KOPT-K1 (cell line): ENCODE measurements around the gene ERVH48-1.
"Not testable (repeated sequence)": the region's sequence is repeated elsewhere in the genome, so short reads cannot be mapped to it uniquely, and the experiment has no call there.

ENCODE experiments used
- H3K27ac ChIP-seq: fragments of 200-600 bp; sonication (generic); 2 replicates; pipeline ENCODE4 v1.5.1; 2016; ENCODE audit warnings: antibody characterized with exemption, mild to moderate bottlenecking, low read depth, low read length; ENCODE audit not compliant: poor library complexity, severe bottlenecking
- H3K36me3 ChIP-seq: fragments of 200-600 bp; sonication (generic); 2 replicates; pipeline ENCODE4 v1.5.1; 2017; ENCODE audit warnings: antibody characterized with exemption, mild to moderate bottlenecking, low read length, moderate library complexity; ENCODE audit not compliant: insufficient read depth
- H3K9me3 ChIP-seq: fragments of 200-600 bp; sonication (generic); 2 replicates; pipeline ENCODE4 v1.5.1; 2017; ENCODE audit warnings: antibody characterized with exemption, low read length, mild to moderate bottlenecking; ENCODE audit not compliant: insufficient read depth, poor library complexity, severe bottlenecking

The ERVH48-1 gene

DNA sequence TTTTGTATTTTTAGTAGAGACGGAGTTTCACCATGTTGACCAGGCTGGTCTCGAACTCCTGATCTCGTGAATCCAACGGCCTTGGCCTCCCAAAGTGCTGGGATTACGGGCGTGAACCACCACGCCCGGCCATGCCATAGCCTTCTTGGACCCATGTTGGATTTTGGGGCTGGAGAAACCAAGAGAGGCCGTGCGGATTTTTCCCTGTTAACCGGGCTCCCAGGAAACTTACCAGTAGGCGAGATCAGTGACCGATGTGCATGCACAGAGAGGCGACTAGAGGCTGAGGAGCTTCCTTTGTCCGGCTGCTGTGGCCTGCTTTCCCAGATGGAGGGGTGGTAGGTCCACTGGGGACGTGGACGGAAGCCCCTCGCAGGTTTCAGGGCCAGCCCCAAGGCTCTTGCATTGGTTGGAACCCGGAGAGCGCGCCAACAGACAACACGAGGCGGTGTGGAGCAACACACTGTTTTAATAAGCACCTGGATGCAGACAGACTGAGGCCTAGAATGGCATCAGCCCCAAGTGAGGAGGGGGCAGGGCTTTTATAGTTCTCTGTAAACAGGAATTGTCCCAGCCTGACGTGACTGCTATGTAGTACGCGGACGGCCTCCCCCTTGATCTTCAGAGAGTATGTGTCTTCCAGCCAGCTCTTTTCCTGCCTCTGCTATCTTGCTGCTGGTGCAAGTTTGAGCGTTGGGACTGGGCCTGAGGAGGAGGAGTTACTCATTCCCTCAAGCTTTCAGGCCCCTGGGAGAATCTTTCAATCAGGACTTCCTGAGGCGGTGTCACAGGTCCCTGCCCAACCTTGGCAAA, at the start of gene ERVH48-1:
ERVH48-1 (minus strand) TSS at position 517 of the 813 bp plus-strand sequence. CDS start 6,624 bp downstream, outside the sequence.
- H3K27ac ChIP-seq, result peak within 1 kb of the TSS; percentile 87
- H3K36me3 ChIP-seq, result peaks cover 2% of the 10 kb centered on the region; the same call in 1 of the 2 replicates

DNA sequence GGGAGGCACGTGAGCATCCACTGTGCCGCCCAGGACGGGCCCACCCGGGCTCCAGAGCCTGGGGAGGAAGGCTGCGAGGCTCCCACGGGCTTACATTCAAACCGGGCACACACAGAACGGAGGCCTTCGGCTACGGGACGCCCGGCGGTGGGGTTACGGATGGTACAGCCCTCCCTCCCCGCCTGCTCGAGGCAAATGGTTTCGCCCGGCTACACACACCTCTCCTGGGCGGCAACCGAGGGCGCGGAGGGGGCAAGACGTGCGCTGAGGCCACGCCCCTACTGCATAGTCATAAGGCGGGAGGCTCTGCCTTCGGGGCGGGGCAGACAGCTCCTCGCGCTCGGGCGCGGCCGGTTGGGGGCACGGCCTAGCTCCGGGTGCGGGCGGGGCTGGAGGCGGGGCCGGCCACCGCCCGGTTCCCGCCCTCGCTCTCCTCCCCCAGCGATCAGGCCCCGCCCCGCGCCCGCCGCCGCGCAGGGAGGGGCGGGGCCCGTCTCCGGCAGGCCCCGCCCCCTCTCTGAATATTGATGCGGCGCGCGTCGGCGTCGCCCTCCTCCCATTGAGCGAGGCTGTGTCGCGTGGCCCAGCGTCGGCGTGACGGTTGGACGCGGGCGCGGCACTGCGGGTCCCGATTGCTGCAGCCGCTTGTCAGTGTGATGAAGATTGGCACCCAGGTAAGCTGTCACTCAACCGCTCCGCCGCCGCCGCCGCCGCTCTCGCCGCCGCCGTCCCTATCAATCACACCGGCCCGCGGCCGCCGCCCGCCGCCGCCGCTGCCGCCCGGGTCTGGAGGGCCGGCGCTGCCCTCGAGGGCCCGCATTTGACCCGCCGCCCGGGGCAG, 48.8 kb upstream of the ERVH48-1 start, which contains the start of gene PKNOX1:
PKNOX1 (plus strand) TSS at position 572 of the 841 bp plus-strand sequence. CDS start 29,820 bp downstream, outside the sequence.
- H3K9me3 ChIP-seq, result no peaks in the 10 kb centered on the region
- peaks cover 15% of the 10 kb centered on the region; the same call in 1 of the 2 replicates for H3K36me3 ChIP-seq
- H3K27ac ChIP-seq, result peak within 1 kb of the TSS; percentile 94

More for the DNA sequence above, at the start of gene ERVH48-1:
- H3K9me3 ChIP-seq, result no peaks in the 10 kb centered on the region

DNA sequence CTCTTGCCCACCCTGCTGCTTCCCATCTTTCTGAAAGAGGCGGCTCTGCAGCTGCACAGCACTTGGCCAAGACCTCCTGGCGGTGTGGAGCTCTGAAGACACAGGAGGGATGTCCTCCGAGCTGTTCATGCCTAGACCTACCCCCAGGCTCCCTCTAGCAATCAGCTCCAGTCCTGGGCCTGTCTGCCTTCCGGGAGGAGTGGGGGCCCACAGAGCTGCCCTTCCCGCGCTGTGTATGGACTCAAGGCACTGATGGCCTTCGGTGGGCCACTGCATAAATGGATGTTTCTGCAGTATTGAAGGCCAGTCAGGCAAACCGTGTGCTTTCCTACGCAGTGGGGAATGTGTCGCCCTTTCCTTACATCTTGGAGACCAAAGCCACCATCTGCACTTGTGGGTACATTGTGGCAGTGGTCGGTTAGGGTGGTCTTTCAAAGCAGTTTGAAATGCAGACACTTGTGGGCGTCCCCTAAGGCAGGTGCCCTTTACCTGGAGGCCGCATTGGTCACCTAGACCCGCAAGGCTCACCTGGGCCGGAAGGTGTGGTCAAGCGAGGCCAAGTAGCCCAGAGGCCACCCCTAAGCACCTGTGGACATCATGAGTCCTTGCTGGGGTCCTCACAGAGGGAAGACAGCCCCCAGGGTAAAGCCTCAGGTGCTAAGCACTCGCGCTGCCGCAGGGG, 48.0 kb upstream of the ERVH48-1 start:
- peak overlapping the region; percentile 90 for H3K27ac ChIP-seq
- no peaks in the 10 kb centered on the region for H3K9me3 ChIP-seq
- H3K36me3 ChIP-seq, result peaks cover 7% of the 10 kb centered on the region; the same call in 1 of the 2 replicates

DNA sequence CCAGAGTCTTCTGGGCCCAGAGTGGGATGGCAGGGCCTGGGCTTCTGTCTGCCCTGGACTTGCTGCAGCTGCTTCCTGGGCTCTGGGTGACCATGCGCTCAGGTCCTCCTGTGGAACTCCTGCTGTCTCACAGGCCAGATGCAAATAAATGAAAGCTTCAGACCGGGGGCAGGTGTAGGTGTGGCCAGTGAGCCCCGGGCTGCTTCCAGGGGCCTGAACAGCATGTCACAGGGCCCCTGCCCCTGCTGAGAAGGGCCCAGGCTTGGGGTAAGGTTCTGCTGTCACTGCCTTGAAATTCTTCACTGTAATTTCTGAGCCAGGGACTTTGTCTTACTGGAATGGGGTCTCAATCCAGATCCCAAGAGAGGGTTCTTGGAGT, 46.5 kb upstream of the ERVH48-1 start:
- H3K9me3 ChIP-seq, result no peaks in the 10 kb centered on the region
- no peak overlapping the region for H3K27ac ChIP-seq
- H3K36me3 ChIP-seq, result 0 out of 2 replicates have a peak, but pooled peaks cover 3% of the 10 kb centered on the region

DNA sequence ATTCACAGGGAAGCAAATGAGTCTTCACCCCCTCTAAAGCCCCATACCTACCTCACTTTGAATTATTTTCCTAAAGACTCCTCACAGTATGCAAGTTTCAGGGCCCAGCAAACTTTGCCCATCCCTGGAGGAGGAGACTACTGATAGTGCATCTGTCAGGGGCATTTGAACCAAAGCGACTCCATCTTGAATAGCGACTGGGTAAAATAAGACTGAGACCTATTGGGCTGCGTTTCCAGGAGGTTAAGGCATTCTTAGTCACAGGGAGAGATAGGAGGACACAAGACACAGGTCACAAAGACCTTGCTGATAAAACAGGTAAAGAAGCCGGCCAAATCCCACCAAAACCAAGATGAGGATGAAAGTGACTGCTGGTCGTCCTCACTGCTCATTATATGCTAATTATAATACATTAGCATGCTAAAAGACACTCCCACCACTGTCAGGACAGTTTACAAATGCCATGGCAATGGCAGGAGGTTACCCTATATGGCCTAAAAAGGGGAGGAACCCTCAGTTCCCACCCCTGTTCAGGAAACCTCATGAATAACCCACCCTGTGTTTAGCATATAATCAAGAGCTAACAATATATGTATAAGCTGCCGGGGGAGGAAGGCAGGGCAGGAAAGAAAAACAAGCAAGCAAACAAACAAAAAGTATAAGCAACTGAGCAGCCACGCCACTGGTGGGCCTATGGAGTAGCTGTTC, 45.7 kb upstream of the ERVH48-1 start:
- Histone ChIP-seq H3K9me3 (no peaks in the 10 kb centered on the region), H3K27ac (no peak overlapping the region), H3K36me3 (no peaks in the 10 kb centered on the region)

DNA sequence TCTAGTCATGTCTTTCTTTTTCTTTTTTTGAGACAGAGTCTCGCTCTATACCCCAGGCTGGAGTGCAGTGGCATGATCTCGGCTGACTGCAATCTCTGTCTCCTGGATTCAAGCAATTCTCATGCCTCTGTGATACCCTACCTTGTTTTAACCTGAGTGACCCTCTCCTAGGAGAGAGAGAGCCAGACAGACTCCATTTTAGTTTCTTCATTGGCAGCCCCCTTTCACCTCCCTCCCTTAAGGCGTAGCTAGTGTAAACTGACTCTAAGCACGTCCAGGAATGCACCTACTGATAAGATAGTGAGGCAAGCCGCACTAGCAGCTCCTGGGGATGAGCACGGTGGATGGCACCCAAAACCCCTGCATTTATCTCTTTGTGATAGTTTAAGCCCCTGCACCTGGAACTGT, 43.8 kb upstream of the ERVH48-1 start:
- no peaks in the 10 kb centered on the region for H3K36me3 ChIP-seq
- H3K27ac ChIP-seq, result no peak overlapping the region
- H3K9me3 ChIP-seq, result no peaks in the 10 kb centered on the region

DNA sequence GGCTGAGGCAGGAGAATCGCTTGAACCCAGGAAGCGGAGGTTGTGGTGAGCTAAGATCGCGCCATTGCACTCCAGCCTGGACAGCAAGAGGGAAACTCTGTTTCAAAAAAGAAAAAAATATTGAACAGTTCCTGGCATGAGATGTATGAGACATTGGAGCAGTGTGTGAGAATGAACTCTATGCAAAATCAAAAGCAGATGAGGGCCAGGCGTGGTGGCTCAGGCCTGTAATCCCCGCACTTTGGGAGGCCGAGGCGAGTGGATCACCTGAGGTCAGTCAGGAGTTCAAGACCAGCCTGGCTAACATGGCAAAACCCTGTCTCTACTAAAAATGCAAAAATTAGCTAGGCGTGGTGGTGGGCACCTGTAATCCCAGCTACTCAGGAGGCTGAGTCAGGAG, 42.2 kb upstream of the ERVH48-1 start:
- H3K27ac ChIP-seq, H3K36me3 ChIP-seq, H3K9me3 ChIP-seq: not testable (repeated sequence)

DNA sequence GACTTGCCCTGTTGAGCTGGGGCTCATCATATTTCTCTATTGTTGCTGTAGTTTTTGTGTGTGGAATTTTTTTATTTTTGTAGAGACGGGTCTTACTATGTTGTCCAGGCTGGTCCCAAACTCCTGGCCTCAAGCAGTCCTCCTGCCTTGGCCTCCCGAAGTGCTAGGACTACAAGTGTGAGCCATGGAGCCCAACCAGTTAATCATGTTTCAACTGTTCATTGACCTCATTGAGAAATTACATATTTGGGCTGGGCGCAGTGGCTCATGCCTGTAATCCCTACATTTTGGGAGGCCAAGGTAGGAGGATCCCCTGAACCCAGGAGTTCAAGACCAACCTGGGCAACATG, 39.8 kb upstream of the ERVH48-1 start:
- Histone ChIP-seq H3K9me3 (no peaks in the 10 kb centered on the region), H3K36me3 (no peaks in the 10 kb centered on the region), H3K27ac (no peak overlapping the region)

DNA sequence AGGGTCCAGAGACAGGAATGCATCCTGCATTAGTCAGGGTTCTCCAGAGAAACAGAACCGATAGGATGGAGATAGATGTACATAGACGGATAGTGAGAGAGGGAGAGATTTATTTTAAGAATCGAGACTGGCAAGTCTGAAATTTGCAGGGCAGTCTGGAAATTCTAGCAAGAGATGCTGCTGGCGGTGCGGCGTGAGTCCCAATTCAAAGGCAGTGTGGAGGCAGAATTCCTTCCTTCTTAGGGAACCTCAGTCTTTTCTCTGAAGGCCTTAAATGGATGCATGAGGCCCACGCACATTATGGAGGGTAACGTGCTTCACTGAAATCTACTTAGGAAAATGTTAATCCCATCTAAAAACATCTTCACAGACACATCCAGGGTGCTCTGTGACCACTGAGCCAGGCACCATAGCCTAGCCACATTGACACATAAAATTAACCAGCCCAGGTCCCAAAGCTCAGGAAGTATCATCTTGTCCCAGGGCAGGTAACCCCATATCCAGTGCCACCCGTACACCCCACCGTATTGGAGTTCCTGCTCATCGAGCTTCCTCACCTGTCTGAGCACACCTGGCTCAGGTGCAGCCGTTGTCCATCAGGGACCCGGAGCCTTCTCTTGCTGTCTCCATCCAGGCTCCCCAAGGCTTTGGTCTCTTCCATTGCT, 39.2 kb upstream of the ERVH48-1 start:
- no peaks in the 10 kb centered on the region for H3K36me3 ChIP-seq

DNA sequence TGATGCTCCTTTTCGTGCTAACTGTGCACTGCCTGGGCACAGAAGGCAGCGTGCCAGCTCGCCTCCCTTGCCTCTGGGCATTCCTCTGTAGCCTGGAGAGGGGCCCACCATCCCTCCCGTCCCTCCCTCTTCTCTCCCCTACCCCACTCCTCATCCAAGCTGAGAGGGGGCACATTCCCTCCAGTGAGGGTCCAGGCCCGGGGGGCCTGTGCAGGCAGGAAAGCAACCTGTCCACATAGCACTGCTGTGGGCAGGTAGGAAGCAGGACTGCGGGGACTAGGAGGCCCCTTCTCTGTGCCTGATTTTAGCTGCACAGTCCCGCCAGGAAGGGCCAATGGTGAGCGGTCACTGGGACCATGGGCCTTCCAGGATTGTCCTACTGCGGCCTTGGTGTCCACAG, 38.7 kb upstream of the ERVH48-1 start:
- no peaks in the 10 kb centered on the region for H3K36me3 ChIP-seq
- no peak overlapping the region for H3K27ac ChIP-seq
- H3K9me3 ChIP-seq, result no peaks in the 10 kb centered on the region

More for the DNA sequence above, 39.2 kb upstream of the ERVH48-1 start:
- no peak overlapping the region for H3K27ac ChIP-seq
- no peaks in the 10 kb centered on the region for H3K9me3 ChIP-seq

DNA sequence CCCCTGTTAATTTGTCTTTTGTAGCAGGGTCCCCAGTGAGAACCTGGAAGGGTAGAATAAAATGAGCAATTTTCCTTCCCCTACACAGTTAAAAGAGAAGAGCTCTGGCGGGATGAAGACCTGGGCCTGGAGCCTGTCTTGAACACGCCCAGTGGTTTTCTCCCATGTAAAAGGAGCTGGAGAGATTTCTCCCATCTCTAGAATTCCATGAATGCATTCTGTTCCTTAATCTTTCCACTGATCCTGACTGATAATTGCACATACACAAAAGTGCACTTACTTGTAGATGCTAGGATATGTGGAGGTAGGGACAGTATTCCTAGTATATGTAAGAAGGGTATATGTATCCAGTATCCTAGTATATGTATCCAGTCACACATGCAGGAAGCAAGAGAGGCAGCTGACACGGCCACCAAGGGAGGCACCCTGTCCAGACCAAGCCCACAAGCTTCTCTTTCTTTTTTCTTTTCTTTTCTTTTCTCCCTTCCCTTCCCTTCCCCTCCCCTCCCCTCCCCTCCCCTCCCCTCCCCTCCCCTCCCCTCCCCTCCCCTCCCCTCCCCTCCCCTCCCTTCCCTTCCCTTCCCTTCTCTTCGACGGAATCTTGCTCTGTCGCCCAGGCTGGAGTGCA, 37.1 kb upstream of the ERVH48-1 start:
- H3K9me3 ChIP-seq, result no peaks in the 10 kb centered on the region
- no peak overlapping the region for H3K27ac ChIP-seq
- H3K36me3 ChIP-seq, result no peaks in the 10 kb centered on the region

DNA sequence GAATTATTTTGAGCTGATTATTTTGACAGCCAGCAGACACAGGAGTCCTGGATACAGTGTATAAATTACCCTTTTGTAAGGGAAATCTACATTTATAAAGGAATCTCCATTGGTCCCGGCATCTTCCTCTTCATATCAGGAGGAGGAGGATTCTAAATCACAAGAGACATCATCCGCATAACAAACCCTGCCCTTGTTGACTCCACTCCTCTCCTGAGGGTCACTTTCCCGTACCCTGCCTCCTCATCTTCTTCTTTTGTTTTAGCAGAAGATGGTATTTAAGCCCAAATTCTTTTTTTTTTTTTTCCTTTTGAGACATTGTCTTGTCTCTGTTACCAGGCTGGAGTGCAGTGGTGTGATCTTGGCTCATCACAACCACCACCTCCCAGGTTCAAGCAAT, 34.3 kb upstream of the ERVH48-1 start:
- no peak overlapping the region for H3K27ac ChIP-seq
- no peaks in the 10 kb centered on the region for H3K36me3 ChIP-seq
- no peaks in the 10 kb centered on the region for H3K9me3 ChIP-seq

DNA sequence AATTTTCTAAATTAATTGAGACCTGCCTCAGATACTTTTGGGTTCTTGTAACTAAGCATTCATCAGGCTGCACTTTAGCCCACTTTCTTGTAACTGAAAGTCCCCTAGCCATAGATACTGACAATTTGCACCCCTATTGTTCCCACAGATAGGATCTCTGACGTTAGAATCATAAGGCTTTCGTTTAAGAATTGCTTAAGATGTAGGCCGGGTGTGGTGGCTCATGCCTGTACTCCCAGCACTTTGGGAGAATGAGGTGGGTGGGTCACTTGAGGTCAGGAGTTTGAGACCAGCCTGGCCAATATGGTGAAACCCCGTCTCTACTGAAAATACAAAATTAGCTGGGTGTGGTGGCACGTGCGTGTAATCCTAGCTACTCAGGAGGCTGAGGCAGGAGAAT, 32.7 kb upstream of the ERVH48-1 start:
- not testable (repeated sequence) for H3K36me3 ChIP-seq, H3K27ac ChIP-seq, H3K9me3 ChIP-seq
